GM06990 (cell line): Measurements from ENCODE around the gene SLC9A8.

Experiments
- DNase-seq: peaks from one replicate; pipeline ENCODE4 v3.0.0-alpha.2; 2011; ENCODE audit not compliant: insufficient read length; ENCODE audit errors: extremely low read depth
- H3K27me3 ChIP-seq: replicated peaks from 2 replicates; pipeline ENCODE4 v1.6.0; 2011; ENCODE audit warnings: low read length; ENCODE audit not compliant: control insufficient read depth, insufficient read depth
- H3K36me3 ChIP-seq: 2 replicates; pipeline ENCODE4 v1.5.1; 2011; ENCODE audit warnings: low read length; ENCODE audit not compliant: control insufficient read depth, insufficient read depth
- H3K4me3 ChIP-seq: replicated peaks from 2 replicates; pipeline ENCODE4 v1.5.1; 2011; ENCODE audit warnings: low read depth, mild to moderate bottlenecking, control low read depth, low read length
- CTCF ChIP-seq: IDR thresholded peaks from 2 replicates; pipeline ENCODE4 v1.5.1; 2011; ENCODE audit warnings: low read length, control low read depth, mild to moderate bottlenecking, inconsistent platforms; ENCODE audit not compliant: insufficient read depth, poor library complexity, severe bottlenecking

SLC9A8 gene, protein sequence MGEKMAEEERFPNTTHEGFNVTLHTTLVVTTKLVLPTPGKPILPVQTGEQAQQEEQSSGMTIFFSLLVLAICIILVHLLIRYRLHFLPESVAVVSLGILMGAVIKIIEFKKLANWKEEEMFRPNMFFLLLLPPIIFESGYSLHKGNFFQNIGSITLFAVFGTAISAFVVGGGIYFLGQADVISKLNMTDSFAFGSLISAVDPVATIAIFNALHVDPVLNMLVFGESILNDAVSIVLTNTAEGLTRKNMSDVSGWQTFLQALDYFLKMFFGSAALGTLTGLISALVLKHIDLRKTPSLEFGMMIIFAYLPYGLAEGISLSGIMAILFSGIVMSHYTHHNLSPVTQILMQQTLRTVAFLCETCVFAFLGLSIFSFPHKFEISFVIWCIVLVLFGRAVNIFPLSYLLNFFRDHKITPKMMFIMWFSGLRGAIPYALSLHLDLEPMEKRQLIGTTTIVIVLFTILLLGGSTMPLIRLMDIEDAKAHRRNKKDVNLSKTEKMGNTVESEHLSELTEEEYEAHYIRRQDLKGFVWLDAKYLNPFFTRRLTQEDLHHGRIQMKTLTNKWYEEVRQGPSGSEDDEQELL

DNA sequence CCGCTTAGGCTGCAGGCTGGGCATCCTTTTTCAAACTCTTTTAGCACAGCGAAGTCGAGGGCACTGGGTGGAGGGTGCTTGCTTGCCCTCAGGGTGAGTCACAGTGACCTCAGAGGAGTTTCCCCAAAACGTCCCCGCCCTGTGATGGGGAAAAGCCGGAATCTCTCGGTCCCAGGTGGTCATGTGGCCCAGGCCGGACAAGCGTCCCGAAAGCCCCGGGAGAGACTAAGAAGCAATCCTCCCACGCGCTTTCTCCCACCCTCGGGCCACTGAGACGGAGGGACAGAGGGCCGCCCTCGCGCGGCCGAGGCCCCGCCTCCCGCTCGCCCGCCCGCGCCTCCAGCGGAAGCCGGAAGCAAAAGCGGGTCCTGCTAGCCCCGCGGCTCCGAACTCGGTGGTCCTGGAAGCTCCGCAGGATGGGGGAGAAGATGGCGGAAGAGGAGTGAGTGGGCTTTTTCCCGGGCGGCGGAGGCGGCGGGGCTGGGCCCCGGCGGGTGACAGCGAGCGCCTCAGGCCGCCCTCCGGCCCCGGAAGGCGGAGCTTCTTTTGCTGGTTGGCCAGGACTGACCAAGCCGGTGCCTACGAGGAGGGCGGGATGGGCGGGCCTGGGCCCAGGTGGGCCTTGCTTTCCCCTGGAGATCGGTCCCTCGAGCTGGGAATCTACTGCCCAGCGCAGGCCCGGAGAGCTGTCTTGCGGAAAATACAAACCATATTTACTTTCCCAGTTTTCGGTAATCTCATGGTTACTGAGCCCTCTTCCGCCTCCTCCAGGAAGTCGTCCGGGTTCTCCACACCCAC, at the start of gene SLC9A8:
SLC9A8 (plus strand) TSS at position 322 of the 798 bp plus-strand sequence; CDS start at position 417, 95 bp downstream.
- TF ChIP-seq CTCF: no peak
- Histone ChIP-seq H3K36me3 (peaks cover 3% of the 10 kb centered on the region; the same call in 1 of the 2 replicates), H3K4me3 (peak within 1 kb of the TSS; percentile 86), H3K27me3 (no peaks in the 10 kb centered on the region)
- DNase-seq: peak; percentile 92

DNA sequence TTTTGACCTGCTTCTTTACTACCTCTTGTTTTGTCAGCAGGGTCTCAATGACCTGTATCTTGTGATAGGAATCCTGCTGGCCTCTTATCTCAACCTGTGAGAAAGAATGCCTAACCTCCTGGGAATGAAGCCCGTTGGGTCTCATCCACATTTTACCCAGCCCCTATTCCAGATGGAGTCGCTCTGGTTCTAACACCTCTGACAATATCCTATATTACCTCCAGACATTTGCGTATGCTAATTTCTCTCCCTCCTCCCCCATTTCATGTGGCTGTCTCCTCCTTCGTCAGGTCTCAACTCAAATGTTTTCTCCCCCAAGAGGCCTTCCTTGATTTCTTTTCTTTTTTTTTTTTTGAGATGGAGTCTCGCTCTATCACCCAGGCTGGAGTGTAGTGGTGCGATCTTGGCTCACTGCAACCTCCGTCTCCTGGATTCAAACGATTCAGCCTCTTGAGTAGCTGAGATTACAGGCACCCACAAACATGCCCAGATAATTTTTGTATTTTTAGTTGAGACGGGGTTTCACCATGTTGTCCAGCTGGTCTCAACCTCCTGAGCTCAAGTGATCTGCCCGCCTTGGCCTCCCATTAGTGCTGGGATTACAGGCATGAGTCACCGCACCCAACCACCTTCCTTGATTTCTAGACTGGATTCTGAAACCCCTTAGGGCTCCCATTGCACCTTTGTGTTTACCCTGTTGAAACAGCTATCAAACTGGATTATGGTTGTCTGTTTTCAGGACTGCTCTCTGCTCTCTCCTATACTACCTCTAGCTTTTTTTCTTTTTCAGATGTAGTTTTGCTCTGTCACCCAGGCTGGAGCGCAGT, 49.5 kb upstream of the SLC9A8 start:
- H3K27me3 ChIP-seq: no peaks in the 10 kb centered on the region
- no peak for DNase-seq
- H3K36me3 ChIP-seq: no peaks in the 10 kb centered on the region
- no peak for TF ChIP-seq CTCF
- no peak overlapping the region for H3K4me3 ChIP-seq

- DNase-seq: no peak
- no peak for TF ChIP-seq CTCF
- no peaks in the 10 kb centered on the region for H3K36me3 ChIP-seq
- H3K27me3 ChIP-seq: no peaks in the 10 kb centered on the region
- no peak overlapping the region for H3K4me3 ChIP-seq
Observed at GRCh38 chr20:49765413-49765736, 47.3 kb upstream of the SLC9A8 start.

DNA sequence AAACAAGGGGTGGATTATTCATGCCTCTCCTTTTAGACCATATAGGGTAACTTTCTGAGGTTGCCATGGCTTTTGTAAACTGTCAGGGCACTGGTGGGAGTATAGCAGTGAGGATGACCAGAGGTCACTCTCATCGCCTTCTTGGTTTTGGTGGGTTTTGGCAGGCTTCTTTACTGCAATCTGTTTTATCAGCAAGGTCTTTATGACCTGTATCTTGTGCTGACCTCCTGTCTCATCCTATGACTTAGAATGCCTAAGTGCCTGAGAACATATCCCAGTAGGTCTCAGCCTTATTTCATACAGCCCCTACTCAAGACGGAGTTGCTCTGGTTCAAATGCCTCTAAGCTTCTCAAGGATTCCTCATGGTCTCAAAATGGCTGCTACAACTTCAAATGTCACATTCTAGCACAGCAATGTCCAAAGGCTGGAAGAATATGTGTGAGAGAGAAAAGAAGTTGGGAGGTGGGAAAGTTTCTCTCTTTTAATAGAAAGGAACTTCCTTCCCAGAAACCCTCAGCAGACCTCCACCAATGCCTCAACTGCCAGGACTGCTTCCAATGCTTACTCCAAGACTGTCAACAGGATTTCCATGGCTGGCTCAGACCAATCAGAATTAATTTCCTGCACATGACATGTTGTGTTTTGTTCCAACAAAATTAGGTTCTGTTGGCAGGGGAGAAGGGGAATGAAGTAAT, 46.6 kb upstream of the SLC9A8 start:
- H3K36me3 ChIP-seq: no peaks in the 10 kb centered on the region
- no peak for DNase-seq
- no peak overlapping the region for H3K4me3 ChIP-seq
- TF ChIP-seq CTCF: no peak
- no peaks in the 10 kb centered on the region for H3K27me3 ChIP-seq

DNA sequence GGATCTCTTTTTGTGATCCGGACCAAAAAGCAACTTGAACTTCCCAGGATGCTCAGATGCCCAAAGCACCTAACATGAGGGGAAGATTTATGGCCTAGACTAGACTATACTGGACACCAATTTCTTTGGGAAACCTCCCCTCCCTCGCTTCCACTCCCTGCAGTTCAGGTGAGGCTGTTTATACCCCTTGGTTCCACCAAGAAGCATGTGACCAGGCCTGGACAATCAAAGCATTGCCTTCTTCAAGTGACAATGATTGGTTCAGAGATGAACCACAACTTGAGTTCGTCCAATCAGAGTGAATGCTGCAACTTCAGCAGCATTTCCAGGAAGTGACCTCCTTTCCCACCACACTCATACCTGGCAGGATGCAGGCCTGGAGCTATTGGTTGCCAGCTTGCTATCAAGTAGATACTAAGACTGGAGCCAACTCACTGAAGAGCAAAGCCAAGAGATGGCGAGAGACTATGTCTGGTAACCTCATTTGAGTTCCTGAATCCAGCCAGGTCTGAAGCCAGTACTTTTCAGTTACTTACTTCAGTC, 45.6 kb upstream of the SLC9A8 start:
- no peak overlapping the region for H3K4me3 ChIP-seq
- H3K27me3 ChIP-seq: no peaks in the 10 kb centered on the region
- TF ChIP-seq CTCF: no peak
- H3K36me3 ChIP-seq: no peaks in the 10 kb centered on the region
- DNase-seq: no peak
